ENCODE data around the gene TEX19. TPM values are rescaled to one million over a fixed set of nuclear protein-coding genes. Genes with fewer than 3 reads are reported as not detected.

TEX19 gene
- total and polyA plus RNA-seq, 10 of the 15 experiments (the other 5 are each of a cell fraction or from before 2014, with no cell fraction given), result 0.03 to 0.32 (median 0.13) TPM; not detected in 3

- TF ChIP-seq ELK1 (IDR thresholded peaks at IDR 0.05; ENCODE audit: low read depth, low read length) (no peak), PKNOX1 (IDR thresholded peaks at IDR 0.05) (no peak), ZNF207 (IDR thresholded peaks at IDR 0.05; ENCODE audit: borderline replicate concordance) (no peak), SMAD5 (IDR thresholded peaks at IDR 0.05; ENCODE audit: low read depth) (no peak), BACH1 (IDR thresholded peaks at IDR 0.05; ENCODE audit: borderline replicate concordance) (no peak), TCF12 (IDR thresholded peaks at IDR 0.05; ENCODE audit: low read depth, low read length) (no peak), NFXL1 (IDR thresholded peaks at IDR 0.05; ENCODE audit: borderline replicate concordance) (no peak)
- TF ChIP-seq, protein P1, sequence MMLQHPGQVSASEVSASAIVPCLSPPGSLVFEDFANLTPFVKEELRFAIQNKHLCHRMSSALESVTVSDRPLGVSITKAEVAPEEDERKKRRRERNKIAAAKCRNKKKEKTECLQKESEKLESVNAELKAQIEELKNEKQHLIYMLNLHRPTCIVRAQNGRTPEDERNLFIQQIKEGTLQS (IDR thresholded peaks at IDR 0.05; ENCODE audit: borderline replicate concordance, extremely low read depth, low read depth, low read length), result no peak
- TF ChIP-seq, protein P2, sequence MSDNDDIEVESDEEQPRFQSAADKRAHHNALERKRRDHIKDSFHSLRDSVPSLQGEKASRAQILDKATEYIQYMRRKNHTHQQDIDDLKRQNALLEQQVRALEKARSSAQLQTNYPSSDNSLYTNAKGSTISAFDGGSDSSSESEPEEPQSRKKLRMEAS (IDR thresholded peaks at IDR 0.05; ENCODE audit: low read depth, low read length), result no peak
These were observed 53.8 kb downstream of the TEX19 start (continued) for GRCh38 chr17:82412535-82413520.

Other genes starting within 250 kb of the TEX19 start
Only the 7 nearest of the 11 such genes appear.
- 17.3 and 25.0 TPM in 2 replicates for gene CSNK1D, start 85.5 kb upstream of the TEX19 start, total RNA-seq (2014; rRNA removed)
- gene CSNK1D, start 85.5 kb upstream of the TEX19 start, total RNA-seq (2014; rRNA removed; fragmentation: Illumina TruSeq; extraction: Trizol), result 26.4 and 27.8 TPM in 2 replicates
- 85.5 and 94.2 TPM in 2 replicates for gene CSNK1D, start 85.5 kb upstream of the TEX19 start, total RNA-seq (2021)
- 40.7 and 54.4 TPM in 2 replicates for gene CSNK1D, start 85.5 kb upstream of the TEX19 start, polyA plus RNA-seq (2011; rRNA removed)
- gene CSNK1D, start 85.5 kb upstream of the TEX19 start, polyA plus RNA-seq (2014; fragmentation: Illumina TruSeq; extraction: Trizol), result 72.5 and 105 TPM in 2 replicates
- 10 to 100 TPM in 1 of 2 experiments, 1 to 10 TPM in 1; 5.7 to 13.0 TPM for gene CSNK1D, start 85.5 kb upstream of the TEX19 start, polyA plus RNA-seq (2014; fragmentation: Nextera tagmentation; extraction: Ambion mirVana)
- 74.9 and 90.3 TPM in 2 replicates for gene CSNK1D, start 85.5 kb upstream of the TEX19 start, polyA plus RNA-seq (2014; rRNA removed)
- gene CSNK1D, start 85.5 kb upstream of the TEX19 start, polyA plus RNA-seq (2016; fragmentation: Nextera tagmentation; extraction: Ambion mirVana), result 10 to 100 TPM; 61.8 to 63.4 TPM
- gene CD7, start 41.6 kb upstream of the TEX19 start, total RNA-seq (2014; rRNA removed), result not detected in 2 replicates
- not detected in 2 replicates for gene CD7, start 41.6 kb upstream of the TEX19 start, total RNA-seq (2014; rRNA removed; fragmentation: Illumina TruSeq; extraction: Trizol)
- 0.33 TPM in 1 of 2 replicates, not detected in the other for gene CD7, start 41.6 kb upstream of the TEX19 start, total RNA-seq (2021)
- gene CD7, start 41.6 kb upstream of the TEX19 start, polyA plus RNA-seq (2011; rRNA removed), result not detected in 2 replicates
- not detected in 2 replicates for gene CD7, start 41.6 kb upstream of the TEX19 start, polyA plus RNA-seq (2014; fragmentation: Illumina TruSeq; extraction: Trizol)
- not detected for gene CD7, start 41.6 kb upstream of the TEX19 start, polyA plus RNA-seq (2014; fragmentation: Nextera tagmentation; extraction: Ambion mirVana)
- gene CD7, start 41.6 kb upstream of the TEX19 start, polyA plus RNA-seq (2014; rRNA removed), result 0.60 TPM in 1 of 2 replicates, not detected in the other
- not detected for gene CD7, start 41.6 kb upstream of the TEX19 start, polyA plus RNA-seq (2016; fragmentation: Nextera tagmentation; extraction: Ambion mirVana)
- not detected in 2 replicates for gene SECTM1, start 25.5 kb upstream of the TEX19 start, total RNA-seq (2014; rRNA removed)
- not detected in 2 replicates for gene SECTM1, start 25.5 kb upstream of the TEX19 start, total RNA-seq (2014; rRNA removed; fragmentation: Illumina TruSeq; extraction: Trizol)
- 0.08 TPM in 1 of 2 replicates, not detected in the other for gene SECTM1, start 25.5 kb upstream of the TEX19 start, total RNA-seq (2021)
- 0.12 TPM in 1 of 2 replicates, not detected in the other for gene SECTM1, start 25.5 kb upstream of the TEX19 start, polyA plus RNA-seq (2011; rRNA removed)
- gene SECTM1, start 25.5 kb upstream of the TEX19 start, polyA plus RNA-seq (2014; fragmentation: Illumina TruSeq; extraction: Trizol), result 0.10 TPM in 1 of 2 replicates, not detected in the other
- gene SECTM1, start 25.5 kb upstream of the TEX19 start, polyA plus RNA-seq (2014; fragmentation: Nextera tagmentation; extraction: Ambion mirVana), result not detected
- 0.11 TPM in 1 of 2 replicates, not detected in the other for gene SECTM1, start 25.5 kb upstream of the TEX19 start, polyA plus RNA-seq (2014; rRNA removed)
- under 1 TPM in 1 of 2 experiments, not detected in 1; 0.13 TPM for gene SECTM1, start 25.5 kb upstream of the TEX19 start, polyA plus RNA-seq (2016; fragmentation: Nextera tagmentation; extraction: Ambion mirVana)
- 0.11 TPM in 1 of 2 replicates, not detected in the other for gene UTS2R, start 12.5 kb downstream of the TEX19 start, total RNA-seq (2014; rRNA removed)
- not detected in 2 replicates for gene UTS2R, start 12.5 kb downstream of the TEX19 start, total RNA-seq (2014; rRNA removed; fragmentation: Illumina TruSeq; extraction: Trizol)
- 0.36 and 1.1 TPM in 2 replicates for gene UTS2R, start 12.5 kb downstream of the TEX19 start, total RNA-seq (2021)
- 0.04 TPM in 1 of 2 replicates, not detected in the other for gene UTS2R, start 12.5 kb downstream of the TEX19 start, polyA plus RNA-seq (2011; rRNA removed)
- not detected in 2 replicates for gene UTS2R, start 12.5 kb downstream of the TEX19 start, polyA plus RNA-seq (2014; fragmentation: Illumina TruSeq; extraction: Trizol)
- not detected for gene UTS2R, start 12.5 kb downstream of the TEX19 start, polyA plus RNA-seq (2014; fragmentation: Nextera tagmentation; extraction: Ambion mirVana)
- 0.12 and 0.30 TPM in 2 replicates for gene UTS2R, start 12.5 kb downstream of the TEX19 start, polyA plus RNA-seq (2014; rRNA removed)
- not detected for gene UTS2R, start 12.5 kb downstream of the TEX19 start, polyA plus RNA-seq (2016; fragmentation: Nextera tagmentation; extraction: Ambion mirVana)
- 10.8 and 12.7 TPM in 2 replicates for gene HEXD, start 59.1 kb downstream of the TEX19 start, total RNA-seq (2014; rRNA removed)
- gene HEXD, start 59.1 kb downstream of the TEX19 start, total RNA-seq (2014; rRNA removed; fragmentation: Illumina TruSeq; extraction: Trizol), result 5.8 and 6.4 TPM in 2 replicates
- 15.9 and 16.4 TPM in 2 replicates for gene HEXD, start 59.1 kb downstream of the TEX19 start, total RNA-seq (2021)
- gene HEXD, start 59.1 kb downstream of the TEX19 start, polyA plus RNA-seq (2011; rRNA removed), result 5.1 and 7.6 TPM in 2 replicates
- 5.0 and 6.3 TPM in 2 replicates for gene HEXD, start 59.1 kb downstream of the TEX19 start, polyA plus RNA-seq (2014; fragmentation: Illumina TruSeq; extraction: Trizol)
- 1 to 10 TPM; 1.6 to 1.9 TPM for gene HEXD, start 59.1 kb downstream of the TEX19 start, polyA plus RNA-seq (2014; fragmentation: Nextera tagmentation; extraction: Ambion mirVana)
- 21.9 and 24.2 TPM in 2 replicates for gene HEXD, start 59.1 kb downstream of the TEX19 start, polyA plus RNA-seq (2014; rRNA removed)
- 1 to 10 TPM; 4.9 to 8.7 TPM for gene HEXD, start 59.1 kb downstream of the TEX19 start, polyA plus RNA-seq (2016; fragmentation: Nextera tagmentation; extraction: Ambion mirVana)
- 21.0 TPM in 2 replicates for gene OGFOD3, start 59.3 kb downstream of the TEX19 start, total RNA-seq (2014; rRNA removed)
- 10.3 and 11.6 TPM in 2 replicates for gene OGFOD3, start 59.3 kb downstream of the TEX19 start, total RNA-seq (2014; rRNA removed; fragmentation: Illumina TruSeq; extraction: Trizol)
- gene OGFOD3, start 59.3 kb downstream of the TEX19 start, total RNA-seq (2021), result 25.8 and 29.6 TPM in 2 replicates
- 10.8 and 16.9 TPM in 2 replicates for gene OGFOD3, start 59.3 kb downstream of the TEX19 start, polyA plus RNA-seq (2011; rRNA removed)
- 4.2 and 10.2 TPM in 2 replicates for gene OGFOD3, start 59.3 kb downstream of the TEX19 start, polyA plus RNA-seq (2014; fragmentation: Illumina TruSeq; extraction: Trizol)
- gene OGFOD3, start 59.3 kb downstream of the TEX19 start, polyA plus RNA-seq (2014; fragmentation: Nextera tagmentation; extraction: Ambion mirVana), result 1 to 10 TPM in 1 of 2 experiments, under 1 TPM in 1; 0.48 to 2.4 TPM
- 19.6 and 23.7 TPM in 2 replicates for gene OGFOD3, start 59.3 kb downstream of the TEX19 start, polyA plus RNA-seq (2014; rRNA removed)
- gene OGFOD3, start 59.3 kb downstream of the TEX19 start, polyA plus RNA-seq (2016; fragmentation: Nextera tagmentation; extraction: Ambion mirVana), result 10 to 100 TPM; 25.9 to 28.4 TPM
- 119 and 141 TPM in 2 replicates for gene CYBC1, start 91.5 kb downstream of the TEX19 start, total RNA-seq (2014; rRNA removed)
- gene CYBC1, start 91.5 kb downstream of the TEX19 start, total RNA-seq (2014; rRNA removed; fragmentation: Illumina TruSeq; extraction: Trizol), result 93.1 and 97.9 TPM in 2 replicates
- gene CYBC1, start 91.5 kb downstream of the TEX19 start, total RNA-seq (2021), result 156 and 159 TPM in 2 replicates
- gene CYBC1, start 91.5 kb downstream of the TEX19 start, polyA plus RNA-seq (2011; rRNA removed), result 101 and 125 TPM in 2 replicates
- gene CYBC1, start 91.5 kb downstream of the TEX19 start, polyA plus RNA-seq (2014; fragmentation: Illumina TruSeq; extraction: Trizol), result 81.7 and 120 TPM in 2 replicates
- gene CYBC1, start 91.5 kb downstream of the TEX19 start, polyA plus RNA-seq (2014; fragmentation: Nextera tagmentation; extraction: Ambion mirVana), result 1 to 10 TPM; 4.2 to 8.5 TPM
- 162 and 194 TPM in 2 replicates for gene CYBC1, start 91.5 kb downstream of the TEX19 start, polyA plus RNA-seq (2014; rRNA removed)
- gene CYBC1, start 91.5 kb downstream of the TEX19 start, polyA plus RNA-seq (2016; fragmentation: Nextera tagmentation; extraction: Ambion mirVana), result 100 to 1,000 TPM; 150 to 157 TPM